ENCODE data around the gene FBXL16. TPM values are rescaled to one million over a fixed set of nuclear protein-coding genes. Genes with fewer than 3 reads are reported as not detected.
A peak's percentile ranks its signal among the peaks of the same experiment; 100 is the strongest.
"Not testable (repeated sequence)": the region's sequence is repeated elsewhere in the genome, so short reads cannot be mapped to it uniquely, and the experiment has no call there.

The FBXL16 gene
- total RNA-seq, 1 experiment from 2014 or later: 22.2 TPM

- ChIA-PET CTCF (interaction anchor here (1.4 kb wide), 1 partner anchor 40 kb away, joined by 3 read pairs; no protein-coding TSS in a partner anchor), POLR2A (ENCODE audit: unreplicated experiment) (interaction anchor here (0.7 kb wide), 2 partner anchors 15 to 18 kb away, joined by 3 read pairs; partner anchors contain the start of gene MSLN)
- no peak overlapping the region for H3K4me2 ChIP-seq
- no peak overlapping the region for H3K4me3 ChIP-seq
- peaks cover 8% of the 10 kb centered on the region; the same call in 1 of the 2 replicates for H3F3A ChIP-seq (ENCODE audit: insufficient read depth, low read depth)
- no peaks in the 10 kb centered on the region for H3K9me3 ChIP-seq (ENCODE audit: insufficient read depth, low read depth)
- peak in 1 of 2 experiments; percentile 8 for DNase-seq
- H3K27ac ChIP-seq: no peak overlapping the region
- no peak overlapping the region for H2AFZ ChIP-seq
- no peaks in the 10 kb centered on the region for H3K36me3 ChIP-seq (ENCODE audit: low read depth)
- no peaks in the 10 kb centered on the region for H4K20me1 ChIP-seq (ENCODE audit: insufficient read depth)
- intact Hi-C loops (cut with micrococcal nuclease; ENCODE audit: unreplicated experiment): no loop called here
- no peaks in the 10 kb centered on the region for H3K9me2 ChIP-seq (ENCODE audit: insufficient read depth)
- H3K27me3 ChIP-seq (ENCODE audit: insufficient read depth, low read depth): no peaks in the 10 kb centered on the region
- TF ChIP-seq EZH2 (IDR thresholded peaks at IDR 0.05; ENCODE audit: low read depth): no peak
- peak; percentile 63; the same call in 1 of the 2 replicates for TF ChIP-seq CTCF (conservative IDR thresholded peaks at IDR 0.05)
- no TSS peak for BruUV-seq (replicated peaks)
- H3K79me2 ChIP-seq (ENCODE audit: low read depth): no peaks in the 10 kb centered on the region
- no peaks in the 10 kb centered on the region for H3K4me1 ChIP-seq (replicated peaks; ENCODE audit: insufficient read depth)
Observed at GRCh38 chr16:745739-746138, 40.1 kb upstream of the FBXL16 start.

GRCh38 chr16:743794-744500, 38.3 kb upstream of the FBXL16 start:
- CTCF ChIA-PET: no interaction called here
- Histone ChIP-seq H3K4me2 (no peak overlapping the region), H3K9me3 (ENCODE audit: insufficient read depth, low read depth) (no peaks in the 10 kb centered on the region)

GRCh38 chr16:742894-743293, 37.3 kb upstream of the FBXL16 start:
- H3F3A ChIP-seq (ENCODE audit: insufficient read depth, low read depth); H3K4me2 ChIP-seq; H2AFZ ChIP-seq; H3K9me2 ChIP-seq (ENCODE audit: insufficient read depth); H3K4me3 ChIP-seq; H3K4me1 ChIP-seq (replicated peaks; ENCODE audit: insufficient read depth); H3K36me3 ChIP-seq (ENCODE audit: low read depth); intact Hi-C loops (cut with micrococcal nuclease; ENCODE audit: unreplicated experiment); H3K9me3 ChIP-seq (ENCODE audit: insufficient read depth, low read depth); DNase-seq; H3K27me3 ChIP-seq (ENCODE audit: insufficient read depth, low read depth); BruUV-seq (replicated peaks); H3K27ac ChIP-seq; H4K20me1 ChIP-seq (ENCODE audit: insufficient read depth); POLR2A ChIA-PET (ENCODE audit: unreplicated experiment): not testable (repeated sequence)
- H3K79me2 ChIP-seq (ENCODE audit: low read depth): peaks cover 11% of the 10 kb centered on the region; the same call in 1 of the 2 replicates
- CTCF ChIA-PET: interaction anchor here (0.6 to 0.7 kb wide), 2 partner anchors 45 to 47 kb away, joined by 3 to 7 read pairs; partner anchors contain the start of genes CHTF18 and RPUSD1

More at GRCh38 chr16:743794-744500, 38.3 kb upstream of the FBXL16 start:
- no peak overlapping the region for H3K27ac ChIP-seq
- H3K9me2 ChIP-seq (ENCODE audit: insufficient read depth): no peaks in the 10 kb centered on the region
- TF ChIP-seq CTCF (conservative IDR thresholded peaks at IDR 0.05) (0 out of 2 replicates have a peak, but pooled peaks have one; percentile 25), EZH2 (IDR thresholded peaks at IDR 0.05; ENCODE audit: low read depth) (no peak)
- no peaks in the 10 kb centered on the region for H3K36me3 ChIP-seq (ENCODE audit: low read depth)
- H3K27me3 ChIP-seq (ENCODE audit: insufficient read depth, low read depth): no peaks in the 10 kb centered on the region
- no peaks in the 10 kb centered on the region; the same call in 1 of the 2 replicates for H3K4me1 ChIP-seq (replicated peaks; ENCODE audit: insufficient read depth)
- no peak overlapping the region for H3K4me3 ChIP-seq
- H4K20me1 ChIP-seq (ENCODE audit: insufficient read depth): no peaks in the 10 kb centered on the region
- peaks cover 5% of the 10 kb centered on the region; the same call in 1 of the 2 replicates for H3F3A ChIP-seq (ENCODE audit: insufficient read depth, low read depth)
- intact Hi-C loops (cut with micrococcal nuclease; ENCODE audit: unreplicated experiment): no loop called here
- no peak overlapping the region for H2AFZ ChIP-seq
- H3K79me2 ChIP-seq (ENCODE audit: low read depth): peaks cover 11% of the 10 kb centered on the region; the same call in 1 of the 2 replicates
- POLR2A ChIA-PET (ENCODE audit: unreplicated experiment): interaction anchor here (0.7 kb wide), 2 partner anchors 39 to 65 kb away, joined by 3 to 4 read pairs; no protein-coding TSS in a partner anchor
- peak in 1 of 2 experiments; percentile 17 for DNase-seq
- no TSS peak for BruUV-seq (replicated peaks)

All from PC-9 (cell line).